ENCODE results near the gene CARD10.

- TF ChIP-seq TAF1 (IDR thresholded peaks at IDR 0.05; ENCODE audit: borderline replicate concordance, low read depth, low read length): no peak
- no peak for TF ChIP-seq POLR2AphosphoS5 (IDR thresholded peaks at IDR 0.05; ENCODE audit: low read depth, low read length)
Observed at GRCh38 chr22:37502342-37503182, 16.7 kb downstream of the CARD10 start.
